ENCODE results near the gene SLC43A3. TPM values are rescaled to one million over a fixed set of nuclear protein-coding genes. Genes with fewer than 3 reads are reported as not detected.

SLC43A3 gene
- total and polyA plus RNA-seq, 9 of the 15 experiments (the other 6 are each of a cell fraction or from before 2014, with no cell fraction given) = 63.7 to 281 (median 139) TPM

DNA sequence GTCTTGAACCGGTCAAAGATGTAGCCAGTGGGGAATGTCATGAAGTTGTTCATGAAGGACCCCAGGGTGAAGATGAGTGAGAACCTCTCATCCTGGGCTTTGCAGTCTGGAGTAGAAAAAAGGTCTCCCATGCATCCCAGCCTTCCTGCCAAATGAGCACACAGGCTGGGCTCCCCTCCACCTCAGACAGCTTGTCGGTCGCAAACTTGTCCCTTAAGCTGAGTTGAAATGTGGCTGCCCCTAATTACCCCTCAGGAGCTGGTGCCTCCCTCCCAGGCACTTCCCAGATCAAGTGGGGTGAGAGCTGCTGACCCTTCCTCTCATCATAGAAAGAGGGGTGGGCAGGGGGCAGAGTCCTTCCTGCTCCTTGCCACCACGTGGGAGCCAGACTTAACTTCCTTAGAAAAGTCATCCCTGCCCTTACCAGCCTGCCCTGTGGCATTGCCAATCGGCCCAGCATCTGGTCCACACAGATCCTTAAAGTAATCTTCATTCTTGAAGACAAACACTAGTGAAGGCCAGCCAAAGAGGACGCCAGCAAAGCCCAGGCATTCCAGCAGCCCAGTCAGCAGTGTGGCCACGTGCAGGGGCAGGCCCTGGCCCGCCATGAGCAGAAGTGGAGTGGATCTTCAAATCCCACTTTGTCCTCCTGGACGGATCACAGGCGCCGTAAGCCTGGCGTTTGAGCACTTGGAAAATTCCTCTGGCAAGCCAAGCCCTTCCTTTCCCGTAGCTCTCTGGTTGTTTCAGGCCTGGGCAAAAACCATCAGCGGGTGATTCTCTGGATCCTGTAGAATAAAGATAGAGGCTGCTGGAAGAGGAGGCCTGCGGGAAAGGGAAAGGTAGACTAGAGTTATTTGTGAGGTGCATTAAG, 1.1 kb downstream of the SLC43A3 start (continued):
- TF ChIP-seq, protein P1, sequence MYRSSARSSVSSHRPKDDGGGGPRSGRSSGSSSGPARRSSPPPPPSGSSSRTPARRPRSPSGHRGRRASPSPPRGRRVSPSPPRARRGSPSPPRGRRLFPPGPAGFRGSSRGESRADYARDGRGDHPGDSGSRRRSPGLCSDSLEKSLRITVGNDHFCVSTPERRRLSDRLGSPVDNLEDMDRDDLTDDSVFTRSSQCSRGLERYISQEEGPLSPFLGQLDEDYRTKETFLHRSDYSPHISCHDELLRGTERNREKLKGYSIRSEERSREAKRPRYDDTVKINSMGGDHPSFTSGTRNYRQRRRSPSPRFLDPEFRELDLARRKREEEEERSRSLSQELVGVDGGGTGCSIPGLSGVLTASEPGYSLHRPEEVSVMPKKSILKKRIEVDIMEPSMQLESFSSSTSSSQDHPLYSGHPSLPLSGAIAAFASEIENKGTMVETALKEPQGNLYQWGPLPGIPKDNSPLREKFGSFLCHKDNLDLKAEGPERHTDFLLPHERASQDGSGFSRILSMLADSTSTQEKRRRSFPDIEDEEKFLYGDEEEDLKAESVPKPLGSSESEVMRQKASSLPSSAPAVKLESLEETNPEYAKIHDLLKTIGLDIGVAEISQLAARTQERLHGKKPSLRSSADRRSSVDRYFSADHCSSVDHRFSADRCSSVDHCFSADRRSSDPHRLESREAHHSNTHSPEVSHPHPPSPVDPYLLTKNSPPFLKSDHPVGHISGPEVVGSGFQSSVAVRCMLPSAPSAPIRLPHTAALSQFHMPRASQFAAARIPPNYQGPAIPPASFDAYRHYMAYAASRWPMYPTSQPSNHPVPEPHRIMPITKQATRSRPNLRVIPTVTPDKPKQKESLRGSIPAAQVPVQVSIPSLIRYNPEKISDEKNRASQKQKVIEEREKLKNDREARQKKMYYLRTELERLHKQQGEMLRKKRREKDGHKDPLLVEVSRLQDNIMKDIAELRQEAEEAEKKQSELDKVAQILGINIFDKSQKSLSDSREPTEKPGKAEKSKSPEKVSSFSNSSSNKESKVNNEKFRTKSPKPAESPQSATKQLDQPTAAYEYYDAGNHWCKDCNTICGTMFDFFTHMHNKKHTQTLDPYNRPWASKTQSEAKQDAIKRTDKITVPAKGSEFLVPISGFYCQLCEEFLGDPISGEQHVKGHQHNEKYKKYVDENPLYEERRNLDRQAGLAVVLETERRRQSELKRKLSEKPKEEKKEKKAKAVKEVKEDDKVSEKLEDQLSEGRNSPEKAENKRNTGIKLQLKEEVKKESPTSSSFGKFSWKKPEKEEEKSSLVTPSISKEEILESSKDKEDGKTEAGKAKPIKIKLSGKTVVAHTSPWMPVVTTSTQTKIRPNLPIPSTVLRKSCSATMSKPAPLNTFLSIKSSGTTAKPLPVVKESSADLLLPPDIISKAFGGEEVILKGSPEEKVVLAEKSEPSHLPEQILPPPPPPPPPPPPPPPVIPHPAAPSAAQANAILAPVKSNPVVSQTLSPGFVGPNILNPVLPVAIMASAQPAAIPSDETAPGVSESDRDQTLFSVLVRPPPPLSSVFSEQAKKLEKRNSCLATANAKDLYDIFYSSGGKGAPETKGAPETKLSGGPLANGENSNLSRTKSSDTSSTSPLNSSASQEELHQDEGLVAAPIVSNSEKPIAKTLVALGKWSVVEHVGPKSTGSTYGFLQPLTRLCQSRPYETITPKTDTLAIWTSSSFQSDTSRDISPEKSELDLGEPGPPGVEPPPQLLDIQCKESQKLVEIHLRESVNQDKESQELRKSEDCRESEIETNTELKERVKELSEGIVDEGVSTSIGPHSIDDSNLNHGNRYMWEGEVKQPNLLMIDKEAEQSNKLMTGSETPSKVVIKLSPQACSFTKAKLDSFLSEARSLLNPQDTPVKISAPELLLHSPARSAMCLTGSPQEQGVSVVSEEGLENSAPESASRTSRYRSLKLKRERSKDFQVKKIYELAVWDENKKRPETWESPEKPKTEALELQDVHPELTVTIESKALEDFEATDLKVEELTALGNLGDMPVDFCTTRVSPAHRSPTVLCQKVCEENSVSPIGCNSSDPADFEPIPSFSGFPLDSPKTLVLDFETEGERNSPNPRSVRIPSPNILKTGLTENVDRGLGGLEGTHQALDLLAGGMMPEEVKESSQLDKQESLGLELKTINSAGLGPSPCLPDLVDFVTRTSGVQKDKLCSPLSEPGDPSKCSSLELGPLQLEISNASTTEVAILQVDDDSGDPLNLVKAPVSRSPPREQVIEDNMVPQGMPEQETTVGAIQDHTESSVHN (IDR thresholded peaks at IDR 0.05; ENCODE audit: borderline replicate concordance in 1 of 2, low read depth in 1 of 2) = no peak
- no peak for TF ChIP-seq MCM7 (IDR thresholded peaks at IDR 0.05)
- TF ChIP-seq, protein P2, sequence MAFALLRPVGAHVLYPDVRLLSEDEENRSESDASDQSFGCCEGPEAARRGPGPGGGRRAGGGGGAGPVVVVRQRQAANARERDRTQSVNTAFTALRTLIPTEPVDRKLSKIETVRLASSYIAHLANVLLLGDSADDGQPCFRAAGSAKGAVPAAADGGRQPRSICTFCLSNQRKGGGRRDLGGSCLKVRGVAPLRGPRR (CRISPR knock-in tag; IDR thresholded peaks at IDR 0.05) = 0 out of 2 replicates have a peak, but pooled peaks have one; percentile 36
- no peak for TF ChIP-seq CBX8 (IDR thresholded peaks at IDR 0.05; ENCODE audit: borderline replicate concordance, extremely low read depth, low read depth, low read length, poor library complexity, severe bottlenecking)
- no peak for TF ChIP-seq ZNF174 (CRISPR knock-in tag; IDR thresholded peaks at IDR 0.05)
- TF ChIP-seq CCNT2 (IDR thresholded peaks at IDR 0.05; ENCODE audit: borderline replicate concordance, extremely low read depth, insufficient read length, low read depth, low read length) = no peak
- TF ChIP-seq, protein P3, sequence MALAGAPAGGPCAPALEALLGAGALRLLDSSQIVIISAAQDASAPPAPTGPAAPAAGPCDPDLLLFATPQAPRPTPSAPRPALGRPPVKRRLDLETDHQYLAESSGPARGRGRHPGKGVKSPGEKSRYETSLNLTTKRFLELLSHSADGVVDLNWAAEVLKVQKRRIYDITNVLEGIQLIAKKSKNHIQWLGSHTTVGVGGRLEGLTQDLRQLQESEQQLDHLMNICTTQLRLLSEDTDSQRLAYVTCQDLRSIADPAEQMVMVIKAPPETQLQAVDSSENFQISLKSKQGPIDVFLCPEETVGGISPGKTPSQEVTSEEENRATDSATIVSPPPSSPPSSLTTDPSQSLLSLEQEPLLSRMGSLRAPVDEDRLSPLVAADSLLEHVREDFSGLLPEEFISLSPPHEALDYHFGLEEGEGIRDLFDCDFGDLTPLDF (CRISPR knock-in tag; IDR thresholded peaks at IDR 0.05) = no peak
- TF ChIP-seq ZNF696 (CRISPR knock-in tag; conservative IDR thresholded peaks at IDR 0.05) = no peak
- TF ChIP-seq PHF8 (IDR thresholded peaks at IDR 0.05; ENCODE audit: borderline replicate concordance, low read length) = no peak
- no peak for TF ChIP-seq GABPB2 (CRISPR knock-in tag; conservative IDR thresholded peaks at IDR 0.05)
- TF ChIP-seq, protein P4, sequence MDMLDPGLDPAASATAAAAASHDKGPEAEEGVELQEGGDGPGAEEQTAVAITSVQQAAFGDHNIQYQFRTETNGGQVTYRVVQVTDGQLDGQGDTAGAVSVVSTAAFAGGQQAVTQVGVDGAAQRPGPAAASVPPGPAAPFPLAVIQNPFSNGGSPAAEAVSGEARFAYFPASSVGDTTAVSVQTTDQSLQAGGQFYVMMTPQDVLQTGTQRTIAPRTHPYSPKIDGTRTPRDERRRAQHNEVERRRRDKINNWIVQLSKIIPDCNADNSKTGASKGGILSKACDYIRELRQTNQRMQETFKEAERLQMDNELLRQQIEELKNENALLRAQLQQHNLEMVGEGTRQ (CRISPR knock-in tag; IDR thresholded peaks at IDR 0.05) = peak; percentile 15; the same call in 1 of the 2 replicates
- peak; percentile 83; the same call in 1 of the 2 replicates for TF ChIP-seq DMBX1 (CRISPR knock-in tag; IDR thresholded peaks at IDR 0.05; ENCODE audit: borderline replicate concordance)
- TF ChIP-seq, protein P5, sequence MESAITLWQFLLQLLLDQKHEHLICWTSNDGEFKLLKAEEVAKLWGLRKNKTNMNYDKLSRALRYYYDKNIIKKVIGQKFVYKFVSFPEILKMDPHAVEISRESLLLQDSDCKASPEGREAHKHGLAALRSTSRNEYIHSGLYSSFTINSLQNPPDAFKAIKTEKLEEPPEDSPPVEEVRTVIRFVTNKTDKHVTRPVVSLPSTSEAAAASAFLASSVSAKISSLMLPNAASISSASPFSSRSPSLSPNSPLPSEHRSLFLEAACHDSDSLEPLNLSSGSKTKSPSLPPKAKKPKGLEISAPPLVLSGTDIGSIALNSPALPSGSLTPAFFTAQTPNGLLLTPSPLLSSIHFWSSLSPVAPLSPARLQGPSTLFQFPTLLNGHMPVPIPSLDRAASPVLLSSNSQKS (CRISPR knock-in tag; IDR thresholded peaks at IDR 0.05) = no peak

Data from K562 (cell line).